Endothelial cell of hepatic sinusoid (primary cell): ENCODE data around the gene AGAP1.

ENCODE experiments used
- in situ Hi-C: cut with HindIII; loops from 2 replicates; pipeline ENCODE4 v1.10.0; 2017; ENCODE audit warnings: low sequenced_read_pairs

Gene AGAP1

GRCh38 chr2:235820571-235820970, 326.7 kb downstream of the AGAP1 start:
- in situ Hi-C loops, result no loop called here

- in situ Hi-C loops, result no loop called here
Measured at GRCh38 chr2:235824331-235824730, 330.5 kb downstream of the AGAP1 start.

GRCh38 chr2:235825946-235826345, 332.1 kb downstream of the AGAP1 start:
- in situ Hi-C loops, result loop anchor here (5.0 kb wide), 1 partner anchor 34 kb away; no protein-coding TSS in a partner anchor

GRCh38 chr2:235826826-235827225, 333.0 kb downstream of the AGAP1 start:
- in situ Hi-C loops, result loop anchor here (5.0 kb wide), 1 partner anchor 35 kb away; no protein-coding TSS in a partner anchor

- in situ Hi-C loops, result loop anchor here (5.0 kb wide), 1 partner anchor 35 kb away; no protein-coding TSS in a partner anchor
Measured at GRCh38 chr2:235827585-235827992, 333.7 kb downstream of the AGAP1 start.

GRCh38 chr2:235829726-235830125, 335.9 kb downstream of the AGAP1 start:
- in situ Hi-C loops, result loop anchor here (5.0 kb wide), 1 partner anchor 37 kb away; no protein-coding TSS in a partner anchor

- in situ Hi-C loops, result no loop called here
Measured at GRCh38 chr2:235831755-235832154, 337.9 kb downstream of the AGAP1 start.

- in situ Hi-C loops, result no loop called here
Measured at GRCh38 chr2:235832941-235833340, 339.1 kb downstream of the AGAP1 start.

GRCh38 chr2:235833971-235834620, 340.3 kb downstream of the AGAP1 start:
- in situ Hi-C loops, result no loop called here

- in situ Hi-C loops, result no loop called here
Measured at GRCh38 chr2:235834781-235835180, 340.9 kb downstream of the AGAP1 start.

GRCh38 chr2:235835810-235836209, 342.0 kb downstream of the AGAP1 start:
- in situ Hi-C loops, result no loop called here

- in situ Hi-C loops, result no loop called here
Measured at GRCh38 chr2:235836491-235836911, 342.7 kb downstream of the AGAP1 start.

- in situ Hi-C loops, result no loop called here
Measured at GRCh38 chr2:235839226-235839625, 345.4 kb downstream of the AGAP1 start.

- in situ Hi-C loops, result no loop called here
Measured at GRCh38 chr2:235839974-235840373, 346.1 kb downstream of the AGAP1 start.

- in situ Hi-C loops, result no loop called here
Measured at GRCh38 chr2:235841863-235842262, 348.0 kb downstream of the AGAP1 start.

- in situ Hi-C loops, result no loop called here
Measured at GRCh38 chr2:235842941-235843340, 349.1 kb downstream of the AGAP1 start.

GRCh38 chr2:235843591-235844395, 349.9 kb downstream of the AGAP1 start:
- in situ Hi-C loops, result no loop called here

- in situ Hi-C loops, result no loop called here
Measured at GRCh38 chr2:235844561-235844960, 350.7 kb downstream of the AGAP1 start.

- in situ Hi-C loops, result loop anchor here (5.0 kb wide), 1 partner anchor 57 kb away; no protein-coding TSS in a partner anchor
Measured at GRCh38 chr2:235845245-235845644, 351.4 kb downstream of the AGAP1 start.

GRCh38 chr2:235847576-235847975, 353.7 kb downstream of the AGAP1 start:
- in situ Hi-C loops, result loop anchor here (5.0 kb wide), 1 partner anchor 55 kb away; no protein-coding TSS in a partner anchor

GRCh38 chr2:235848055-235848454, 354.2 kb downstream of the AGAP1 start:
- in situ Hi-C loops, result loop anchor here (5.0 kb wide), 1 partner anchor 54 kb away; no protein-coding TSS in a partner anchor

- in situ Hi-C loops, result loop anchor here (5.0 kb wide), 1 partner anchor 53 kb away; no protein-coding TSS in a partner anchor
Measured at GRCh38 chr2:235848946-235849345, 355.1 kb downstream of the AGAP1 start.
